HG02943 (cell line): ENCODE results near the gene ARRB1.
"Not testable (repeated sequence)": the region's sequence is repeated elsewhere in the genome, so short reads cannot be mapped to it uniquely, and the experiment has no call there.

Source experiments
- ATAC-seq: cut with Tn5 transposase; IDR thresholded peaks from one replicate; pipeline ENCODE4 v1.9.1; 2021; ENCODE audit warnings: mild to moderate bottlenecking, low read depth, moderate library complexity; ENCODE audit not compliant: unreplicated experiment

The ARRB1 gene

DNA sequence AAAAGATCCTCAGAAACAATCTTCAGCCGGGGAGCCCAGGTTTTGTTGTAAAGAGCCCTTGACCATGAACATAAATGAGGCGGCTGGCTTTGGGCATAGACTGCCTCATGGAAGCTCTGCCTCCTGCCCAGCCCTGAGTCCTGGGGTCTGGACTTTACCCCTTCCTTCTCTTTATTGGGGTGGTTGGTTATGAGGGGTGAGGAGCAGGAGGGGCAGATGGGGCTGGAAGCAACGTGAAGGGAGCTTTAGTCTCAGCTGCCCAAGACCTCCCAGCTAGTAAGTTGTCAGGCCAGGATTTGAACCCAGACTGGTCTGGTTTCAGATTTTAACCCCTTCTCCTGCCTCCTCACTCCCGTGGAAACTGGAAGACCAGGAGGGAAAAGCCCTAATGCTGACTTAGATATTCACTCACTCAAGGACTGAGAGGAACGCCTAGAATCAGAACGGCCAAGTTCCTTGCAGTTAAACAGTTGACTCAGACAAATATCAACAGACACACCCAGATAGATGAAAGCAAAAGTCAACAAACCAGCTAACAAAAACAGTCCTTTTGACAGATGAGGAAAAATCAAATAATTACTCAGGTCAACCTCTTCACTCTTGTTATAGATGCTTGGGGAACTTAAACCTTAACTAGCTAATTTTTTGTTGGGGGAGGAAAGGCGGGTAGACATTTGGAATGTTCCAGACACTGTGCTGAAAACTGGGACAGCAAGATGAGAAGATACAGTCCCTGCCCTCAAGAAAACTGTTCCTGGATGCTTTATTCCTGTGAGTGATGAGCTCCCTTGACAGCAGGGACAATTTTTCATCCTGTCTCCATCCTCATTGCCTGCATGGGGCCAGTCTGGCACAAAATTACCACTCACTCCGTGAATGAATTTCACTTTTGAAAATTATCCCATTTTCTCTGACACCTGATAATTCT lies 20.8 kb upstream of the ARRB1 start:
- no peak for ATAC-seq

DNA sequence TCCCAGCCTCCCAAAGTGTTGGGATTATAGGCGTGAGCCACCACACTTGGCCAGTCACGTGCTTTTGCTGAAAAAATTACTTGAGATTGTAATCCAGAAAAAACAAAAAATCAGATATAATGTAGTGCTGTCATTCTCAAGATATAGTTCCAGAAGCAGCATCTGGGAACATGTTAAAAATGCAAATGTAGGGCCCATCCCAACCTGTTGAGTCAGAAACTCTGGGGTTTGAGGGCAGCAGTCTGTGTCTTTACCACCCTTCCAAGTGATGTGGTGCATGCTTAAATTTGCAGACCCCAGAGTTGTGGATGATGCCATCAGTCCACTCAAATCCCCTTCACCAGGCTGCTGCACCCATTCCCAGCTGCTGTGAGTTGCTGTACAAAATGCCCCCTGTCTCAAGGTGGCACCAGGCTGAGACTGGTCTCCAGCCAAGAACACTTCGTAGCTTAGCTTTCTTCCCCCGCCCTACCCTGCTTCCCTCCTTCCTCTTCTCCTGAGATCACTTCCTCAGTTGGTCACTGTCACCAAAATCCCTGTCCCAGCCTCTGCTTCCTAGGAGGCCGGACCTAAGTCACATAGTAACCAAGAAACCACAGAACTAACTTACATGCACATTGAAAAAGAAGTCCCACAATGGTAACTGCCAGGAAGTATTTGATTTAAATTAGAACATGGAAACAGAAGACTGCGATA lies 18.2 kb upstream of the ARRB1 start:
- no peak for ATAC-seq

DNA sequence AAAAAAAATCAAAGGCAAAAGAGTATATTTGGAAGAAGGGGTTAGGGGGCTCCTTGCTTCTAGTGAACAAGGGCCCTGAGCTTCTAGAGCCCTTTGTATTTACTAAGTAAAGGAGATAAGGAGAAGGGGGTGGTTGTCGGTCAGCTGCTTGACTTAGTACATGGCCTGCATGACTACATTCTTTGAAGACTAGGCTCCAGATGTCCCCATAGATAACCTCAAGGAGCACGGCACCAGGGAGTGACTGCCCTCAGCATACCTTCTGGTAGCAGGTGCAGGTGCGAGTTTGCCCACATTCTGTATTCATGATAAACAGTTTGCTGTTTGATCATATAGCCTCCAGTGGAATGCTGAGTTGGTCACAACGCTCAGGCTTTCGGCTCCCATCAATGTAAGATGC lies 15.4 kb upstream of the ARRB1 start:
- not testable (repeated sequence) for ATAC-seq

DNA sequence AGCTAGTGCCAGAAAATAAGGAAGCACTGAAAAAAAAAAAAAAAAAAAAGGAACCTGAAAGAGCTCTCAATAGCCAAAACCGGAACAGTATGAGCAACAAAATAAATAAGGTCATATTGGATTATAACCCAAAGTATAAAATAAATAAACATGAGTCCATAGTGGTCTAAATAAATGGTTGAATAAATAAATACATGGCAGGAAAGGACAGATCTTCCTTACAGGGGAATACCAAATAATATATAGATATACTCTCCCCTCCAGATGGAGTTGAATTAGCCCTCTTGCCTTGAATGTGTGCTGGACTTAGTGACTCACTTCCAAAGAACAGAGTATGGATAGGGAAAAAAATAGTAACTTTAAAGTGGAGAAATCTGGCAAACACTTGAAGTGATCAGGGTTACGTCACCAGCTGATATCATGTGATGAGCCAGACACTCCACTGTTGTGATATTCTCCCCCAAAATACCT lies 14.3 kb upstream of the ARRB1 start:
- no peak for ATAC-seq

DNA sequence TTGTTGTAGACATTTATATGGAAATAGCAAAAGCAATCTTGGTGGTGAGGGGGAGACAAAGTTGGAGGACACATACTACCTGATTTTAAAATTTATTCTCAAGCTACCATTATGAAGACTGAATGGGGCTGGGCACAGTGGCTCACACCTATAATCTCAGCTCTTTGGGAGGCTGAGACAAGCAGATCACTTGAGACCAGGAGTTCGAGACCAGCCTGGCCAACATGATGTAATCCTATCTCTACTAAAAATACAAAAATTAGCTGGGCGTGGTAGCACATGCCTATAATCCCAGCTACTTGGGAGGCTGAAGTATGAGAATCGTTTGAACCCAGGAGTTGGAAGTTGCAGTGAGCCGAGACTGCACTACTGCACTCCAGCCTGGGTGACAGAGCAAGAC lies 10.8 kb upstream of the ARRB1 start:
- ATAC-seq = not testable (repeated sequence)

DNA sequence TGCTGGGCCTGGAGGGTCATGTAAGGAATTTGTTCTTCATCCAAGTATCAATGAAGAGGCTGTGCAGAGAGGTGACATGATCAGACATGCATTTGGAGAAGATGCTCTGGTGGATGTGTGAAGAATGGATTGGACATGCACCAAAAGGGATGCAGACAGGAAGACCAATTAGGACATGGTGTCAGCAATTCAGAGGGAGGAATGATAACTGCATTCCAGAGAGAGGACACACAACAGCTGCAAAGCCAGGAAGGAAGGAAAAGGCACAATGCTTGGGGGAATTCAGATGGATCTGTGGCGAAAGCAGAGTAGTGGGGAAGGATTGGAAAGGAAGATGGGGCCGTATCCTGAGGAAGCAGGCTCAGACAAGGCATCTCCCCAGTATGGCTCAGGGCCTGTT lies 5.2 kb upstream of the ARRB1 start:
- no peak for ATAC-seq

DNA sequence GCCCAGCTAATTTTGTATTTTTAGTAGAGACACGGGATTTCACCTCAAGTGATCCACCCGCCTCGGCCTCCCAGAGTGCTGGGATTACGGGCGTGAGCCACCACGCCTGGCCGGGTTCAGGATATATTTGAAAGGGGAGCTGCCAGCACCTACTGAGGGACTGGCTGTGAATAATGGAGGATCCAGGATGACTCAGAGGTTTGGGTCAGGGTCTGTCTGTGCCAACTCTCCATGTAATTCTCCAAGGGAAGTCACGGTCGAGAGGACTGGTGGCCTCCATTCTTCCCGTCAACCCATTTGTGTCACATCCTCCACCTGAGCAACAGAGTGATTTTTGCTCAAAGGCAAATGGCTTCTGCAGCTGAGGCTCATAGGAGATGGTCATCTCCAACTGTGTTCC lies 3.6 kb upstream of the ARRB1 start:
- ATAC-seq = no peak

DNA sequence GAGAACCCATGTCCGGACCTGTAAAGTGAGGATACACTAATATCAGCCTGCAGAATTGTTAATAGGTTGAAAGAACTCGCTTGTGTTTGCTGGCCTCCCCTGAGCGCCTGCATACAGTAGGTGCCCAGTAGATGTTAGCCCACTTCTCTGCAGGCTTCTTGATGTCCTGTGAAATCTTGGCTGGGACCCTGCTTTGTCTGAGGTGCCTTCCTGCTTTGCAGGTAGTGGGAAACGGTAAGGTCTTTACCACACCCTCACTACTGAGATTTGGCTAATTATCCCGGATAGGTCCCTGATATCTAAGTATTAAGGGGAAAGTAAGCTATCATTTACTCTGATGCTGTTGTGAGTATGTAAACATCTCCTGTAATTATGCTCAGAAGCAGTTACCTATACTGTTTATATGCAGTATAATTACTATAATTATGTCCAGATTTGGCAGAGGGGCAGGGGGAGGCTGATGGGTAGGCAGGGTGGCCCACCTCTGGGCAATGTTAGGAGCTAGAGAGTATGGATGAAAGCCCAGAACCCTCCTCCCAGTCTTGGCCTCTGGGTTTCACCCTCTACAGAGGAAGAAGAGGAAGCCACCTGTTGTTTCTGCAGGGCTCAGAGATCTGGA lies 1.2 kb upstream of the ARRB1 start:
- no peak for ATAC-seq

DNA sequence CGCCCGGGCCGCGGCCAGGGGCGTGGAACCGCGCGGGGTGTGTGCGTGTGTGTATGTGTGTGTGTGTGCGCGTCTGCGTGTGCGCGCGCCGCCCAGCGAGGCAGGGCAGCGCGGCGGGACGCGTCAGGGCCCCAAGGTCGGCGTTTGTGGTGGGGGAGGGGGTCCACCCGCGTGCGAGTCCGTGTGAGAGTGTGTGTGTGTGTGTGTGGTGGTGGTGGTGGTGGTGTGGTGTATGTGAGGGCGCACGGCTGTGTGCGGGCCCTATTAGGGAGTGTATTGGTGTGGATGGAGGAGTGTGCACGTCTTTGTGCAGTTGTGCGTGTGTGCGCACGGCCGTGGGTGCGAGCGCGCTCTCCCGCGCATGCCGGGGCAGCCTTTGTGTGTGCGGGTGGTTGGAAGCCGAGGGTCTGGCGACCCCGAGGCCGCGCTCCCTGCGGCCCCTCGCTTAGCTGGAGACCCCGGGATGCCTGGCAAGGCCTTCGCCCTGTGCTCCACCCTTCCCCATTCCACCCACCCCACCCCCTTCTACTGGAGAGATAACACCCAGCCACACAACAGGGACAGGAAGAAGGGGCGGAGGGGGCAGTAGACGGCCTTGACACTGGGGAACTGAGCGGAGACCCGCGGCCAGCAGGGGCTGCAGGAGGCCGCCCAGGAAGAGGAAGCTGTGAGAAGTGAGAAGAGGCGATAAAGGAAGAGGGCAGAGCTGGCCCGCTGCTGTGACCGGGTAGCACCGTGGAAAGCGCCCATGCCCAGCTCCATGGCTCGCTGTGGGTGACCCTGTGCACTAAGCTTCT lies 528 bp upstream of the ARRB1 start:
- ATAC-seq = no peak

DNA sequence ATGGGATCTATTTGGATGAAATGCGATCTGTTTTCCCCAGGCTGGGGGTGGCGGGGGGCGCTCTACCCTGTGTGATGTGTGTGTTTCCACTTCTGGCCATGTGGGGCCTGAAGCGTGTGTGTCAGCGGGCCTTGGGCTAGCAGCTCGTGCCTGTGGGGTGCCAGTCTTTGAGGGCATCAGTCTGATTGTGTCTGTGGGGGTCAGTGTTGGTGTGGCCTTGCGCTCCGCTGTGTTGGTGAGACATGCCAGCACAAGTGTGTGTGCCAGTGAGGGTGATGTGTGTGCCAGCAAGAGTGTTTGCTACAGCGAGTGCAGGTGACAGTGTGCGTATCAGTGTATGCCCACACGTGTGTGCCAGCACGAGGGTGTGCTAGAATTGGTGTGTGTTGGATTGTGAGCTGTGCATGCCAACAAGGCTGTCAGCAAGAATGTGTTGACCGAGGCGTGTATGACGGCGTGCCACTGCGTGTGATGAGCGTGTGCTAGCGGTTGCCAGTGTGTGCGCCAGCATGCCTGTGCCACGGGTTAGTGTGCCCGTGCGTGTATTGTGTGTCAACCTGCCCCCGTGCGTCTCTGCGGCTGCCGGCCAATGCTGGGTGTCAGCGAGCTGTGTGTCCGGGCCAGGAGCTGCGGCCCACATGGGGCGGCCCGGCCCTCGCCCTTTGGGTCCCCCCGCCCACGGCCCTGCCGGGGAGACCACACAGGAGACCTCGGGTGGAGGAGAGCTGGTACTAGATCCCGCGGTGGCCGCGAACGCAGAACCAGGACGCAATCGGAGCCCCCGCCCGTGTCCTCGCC lies 519 bp downstream of the ARRB1 start:
- no peak for ATAC-seq

DNA sequence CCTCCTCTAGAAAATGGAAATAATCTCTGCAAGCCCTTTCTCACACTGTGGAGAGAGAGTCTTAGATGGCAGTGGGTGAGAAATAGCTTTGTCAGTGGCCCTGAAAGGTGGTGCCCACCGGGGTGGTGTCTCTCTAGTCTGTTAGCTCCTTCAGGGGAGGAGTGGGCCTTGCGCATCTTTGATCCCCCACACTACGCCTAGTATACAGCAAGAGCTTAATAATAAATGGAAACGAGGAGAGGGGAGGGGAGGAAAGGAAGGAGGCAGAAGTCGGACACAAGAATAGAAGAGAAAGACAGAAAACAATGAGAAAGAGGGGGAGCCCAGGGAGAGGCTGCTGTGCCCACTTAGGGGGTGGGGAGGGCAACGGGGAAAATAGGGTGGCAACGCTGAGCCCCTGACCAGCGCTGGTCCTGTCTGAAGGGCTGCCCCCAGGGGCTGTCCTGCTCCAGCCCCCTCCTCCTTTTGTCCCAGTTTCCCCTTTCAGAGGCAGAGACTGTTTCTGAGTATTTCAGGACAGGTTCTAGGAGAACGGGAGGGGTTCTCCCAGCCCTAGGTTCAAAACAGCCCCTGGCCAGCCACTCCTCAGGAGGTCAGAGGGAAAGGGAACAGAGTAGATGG lies 1.2 kb downstream of the ARRB1 start:
- ATAC-seq = no peak

DNA sequence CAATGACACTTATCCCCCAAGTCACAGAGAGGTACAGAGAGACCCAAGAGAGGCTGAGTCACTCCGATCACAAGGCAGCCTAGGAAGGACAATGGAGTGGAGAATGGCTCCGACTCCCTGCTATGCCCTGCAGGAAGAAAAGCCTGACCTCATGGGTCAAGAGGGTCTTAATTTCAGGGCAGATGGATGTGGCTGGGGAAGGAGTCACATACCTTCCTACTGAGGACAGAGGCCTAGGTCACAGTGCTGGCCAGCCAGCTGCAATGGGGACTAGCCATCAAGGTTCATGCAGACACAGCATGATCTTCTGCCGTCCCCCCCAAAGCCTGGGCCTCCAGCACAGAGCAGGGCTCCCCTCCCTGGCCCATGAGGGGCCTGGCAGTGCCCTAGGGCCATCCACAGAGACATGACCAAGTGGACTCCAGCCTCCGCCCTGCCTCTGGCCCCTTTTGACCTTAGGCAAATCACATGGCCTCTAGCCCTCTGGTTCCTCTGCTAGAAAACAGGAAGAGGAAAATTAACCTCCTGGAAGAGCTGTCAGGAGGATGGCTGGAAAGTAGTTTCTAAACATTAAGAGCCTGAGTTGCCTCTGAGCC lies 1.8 kb downstream of the ARRB1 start:
- no peak for ATAC-seq

DNA sequence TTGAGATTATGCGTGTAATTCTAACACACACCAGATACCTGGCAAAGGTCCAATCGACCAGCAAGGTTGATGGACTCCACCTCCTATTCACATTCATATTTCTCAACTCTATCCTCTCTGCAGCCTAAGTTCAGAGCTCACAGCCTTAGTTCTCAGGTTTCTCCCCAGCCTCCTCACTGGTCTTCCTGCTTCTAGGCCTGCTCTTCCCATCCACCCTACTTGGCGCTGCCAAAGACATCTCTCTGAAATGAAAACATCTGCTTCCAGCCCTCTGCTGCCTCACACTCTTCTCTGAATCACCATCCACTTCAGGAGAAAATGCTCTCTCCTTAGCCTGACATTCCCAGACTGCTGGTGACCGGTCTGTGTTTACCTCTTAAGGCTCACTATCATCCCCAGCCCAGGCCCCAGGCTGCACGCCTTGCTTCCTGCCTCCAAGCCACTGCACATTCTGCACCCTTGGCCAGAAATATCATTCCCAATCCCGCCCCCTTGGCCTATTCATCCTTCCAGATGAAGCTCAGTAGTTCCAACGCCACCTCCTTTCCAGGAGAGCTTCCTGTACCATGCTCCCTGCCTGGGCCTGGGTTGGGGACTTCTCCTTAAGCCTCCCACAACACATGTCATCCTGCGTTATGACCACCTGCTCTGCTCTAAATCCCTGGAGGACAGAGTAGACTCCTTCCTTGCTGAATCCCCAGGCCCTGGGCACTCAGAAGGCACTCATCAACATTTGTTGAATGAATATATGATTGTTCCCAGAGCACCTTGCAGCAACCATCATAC lies 3.5 kb downstream of the ARRB1 start:
- ATAC-seq = no peak

DNA sequence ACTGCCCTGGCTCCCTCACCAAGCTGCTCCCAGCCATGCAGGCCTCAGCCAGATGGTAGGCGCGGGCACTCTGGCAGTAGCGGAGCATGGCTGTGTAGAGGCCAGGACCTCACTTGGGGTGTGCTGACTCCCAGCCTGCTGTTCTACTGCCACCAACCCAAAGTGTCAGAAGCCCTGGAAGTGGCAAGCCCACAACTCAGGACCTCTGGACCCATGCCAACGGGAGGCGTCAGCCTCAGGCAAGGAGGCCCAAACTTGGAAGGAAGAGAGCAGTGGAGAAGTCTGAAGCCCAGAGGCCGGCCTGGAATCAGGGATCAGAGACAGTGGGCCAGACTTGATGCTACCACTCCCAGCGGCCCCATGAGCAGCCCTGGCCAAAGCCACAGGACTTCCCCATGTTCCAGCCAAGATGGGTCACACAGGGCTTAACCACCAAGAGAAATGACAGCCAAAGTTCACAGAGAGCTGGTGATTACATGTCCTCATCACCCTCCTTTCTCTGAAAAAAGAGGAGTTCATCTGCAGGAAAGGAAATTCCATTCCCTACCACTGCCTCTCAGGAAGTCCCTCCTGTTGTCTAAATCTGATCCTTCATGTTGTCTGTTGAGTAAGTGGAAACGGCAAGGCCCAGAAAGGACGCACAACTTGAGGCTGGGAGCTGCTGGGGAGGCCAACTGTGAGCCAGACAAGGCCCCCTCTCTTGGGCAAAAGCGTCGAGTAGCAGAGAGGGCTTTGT lies 4.4 kb downstream of the ARRB1 start:
- no peak for ATAC-seq

DNA sequence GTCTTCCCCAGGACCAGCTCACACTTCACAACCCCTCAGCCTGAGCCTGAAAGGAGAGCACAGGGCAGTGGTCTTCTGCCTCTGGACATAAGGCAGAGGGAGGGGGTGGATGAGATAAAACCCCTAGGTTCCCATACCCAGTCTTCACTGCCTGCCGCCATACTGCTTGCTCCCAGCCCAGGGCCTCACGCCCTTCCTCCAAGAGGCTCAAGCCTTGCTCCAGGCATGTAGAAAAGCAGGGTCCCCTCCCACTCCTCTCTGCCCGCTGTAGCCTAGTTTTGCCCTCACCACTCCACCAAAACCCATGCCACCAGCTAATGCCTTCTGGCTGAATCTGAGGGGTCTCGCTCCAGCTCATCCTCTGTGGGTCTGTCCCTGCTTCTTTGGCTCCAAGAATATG lies 5.2 kb downstream of the ARRB1 start:
- no peak for ATAC-seq

DNA sequence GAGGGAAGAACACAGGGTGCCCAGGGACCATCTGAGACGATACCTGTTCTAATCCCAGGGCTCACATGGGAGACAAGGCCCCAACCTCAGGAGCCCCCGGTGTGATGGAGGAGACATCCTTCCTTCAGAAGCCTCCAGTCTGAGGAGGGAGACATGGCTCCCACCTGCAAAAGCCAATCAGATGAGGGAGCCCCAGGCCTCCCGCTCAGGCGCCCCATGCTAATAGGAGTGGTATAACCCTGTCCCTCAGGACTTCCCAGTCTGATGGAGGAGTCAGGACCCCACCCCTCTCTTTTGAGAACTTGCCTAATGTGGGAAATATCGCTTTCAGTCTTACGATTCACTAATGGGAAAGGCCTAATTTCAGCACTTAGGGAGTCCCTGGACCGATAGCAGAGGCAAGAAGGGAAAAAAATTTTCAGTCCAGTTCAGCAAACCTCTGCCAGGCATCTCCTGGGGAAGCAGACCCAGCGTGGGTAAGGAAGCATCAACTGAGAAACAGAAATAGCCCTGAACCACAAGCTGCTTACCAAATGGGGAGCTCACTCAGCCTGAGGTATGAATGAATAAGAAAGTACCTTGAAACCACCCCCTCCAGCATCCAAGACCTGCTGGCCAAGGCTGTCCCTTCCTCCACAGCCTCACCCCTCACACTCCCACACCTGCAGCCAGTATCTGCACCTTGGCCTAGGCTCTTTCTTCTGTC lies 5.9 kb downstream of the ARRB1 start:
- no peak for ATAC-seq
